ENCODE results near the gene MXD1.
A peak's percentile ranks its signal among the peaks of the same experiment; 100 is the strongest.
"Not testable (repeated sequence)": the region's sequence is repeated elsewhere in the genome, so short reads cannot be mapped to it uniquely, and the experiment has no call there.

The MXD1 gene

DNA sequence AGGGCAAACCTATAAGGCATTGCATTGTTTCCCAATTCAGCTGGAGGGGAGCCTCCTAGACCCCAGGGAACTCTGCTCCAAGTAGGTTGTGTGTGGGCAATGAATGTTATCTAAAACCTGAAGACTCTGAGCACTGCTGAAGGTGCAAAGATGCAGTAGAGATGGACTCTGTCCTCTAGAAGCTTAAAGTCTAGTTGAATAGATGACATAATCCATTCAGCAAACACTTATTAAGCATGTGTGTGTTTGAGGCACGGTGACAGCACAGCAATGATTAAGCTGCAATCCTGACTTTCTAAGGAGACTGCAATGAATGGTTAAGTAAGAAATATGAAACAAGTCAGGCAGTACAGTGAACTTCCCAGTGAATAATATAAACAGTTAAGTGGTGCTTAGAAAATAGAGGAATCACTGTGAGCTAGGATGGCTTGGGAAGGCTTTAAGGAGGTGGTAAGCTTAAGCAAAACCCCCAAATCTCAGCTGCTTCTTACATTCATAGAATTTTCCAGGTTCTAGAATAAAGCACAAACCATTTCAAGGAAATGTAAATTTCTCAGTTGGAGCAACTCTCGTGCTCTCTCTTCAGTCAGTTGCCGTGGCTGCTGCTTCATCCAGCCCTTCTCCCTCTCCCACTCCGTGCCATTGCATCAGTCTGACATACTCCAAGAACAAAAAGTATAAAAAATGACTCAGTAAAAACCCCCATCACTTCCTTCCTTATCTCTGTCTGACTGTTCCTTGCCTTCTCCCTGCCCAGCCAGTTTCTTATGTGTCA is 19.1 kb downstream of the MXD1 start:
- peak; percentile 90 for DNase-seq

DNA sequence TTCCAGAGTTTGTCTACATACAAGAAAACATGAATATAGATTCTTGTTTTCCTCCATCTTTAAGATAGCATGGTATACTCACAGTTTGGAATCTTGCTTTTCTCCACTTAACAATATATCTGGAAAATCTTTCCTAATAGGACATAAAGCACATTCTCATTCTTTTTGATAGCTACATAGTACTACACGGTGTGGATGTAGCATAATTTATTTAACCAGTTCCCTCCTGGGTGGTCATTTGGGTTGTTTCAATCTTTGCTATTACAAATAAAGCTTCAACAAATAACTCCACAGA is 19.7 kb downstream of the MXD1 start:
- no peak for DNase-seq

- no peak for DNase-seq
Observed at GRCh38 chr2:69935011-69935410, 20.1 kb downstream of the MXD1 start.

DNA sequence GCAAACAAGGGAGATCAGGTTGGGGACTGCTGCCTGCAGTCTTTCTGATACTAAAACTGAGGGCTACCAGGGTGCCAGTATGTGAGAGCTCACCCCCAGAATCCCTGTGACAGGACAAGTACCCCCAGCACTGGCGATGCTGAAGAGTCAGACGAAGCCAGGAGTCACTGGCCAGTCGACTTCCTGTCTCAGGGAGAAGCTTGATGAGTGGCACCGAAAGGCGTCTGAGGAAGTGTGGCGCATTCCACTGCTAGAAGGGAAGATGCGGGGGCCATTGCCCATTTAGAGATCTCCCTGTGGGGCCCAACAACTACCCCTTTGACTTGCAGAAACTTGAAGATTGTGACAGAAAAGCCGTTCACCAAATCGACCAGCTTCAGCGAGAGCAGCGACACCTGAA is 22.0 kb downstream of the MXD1 start:
- DNase-seq: peak; percentile 77

- DNase-seq: no peak
Observed at GRCh38 chr2:69937968-69938367, 23.1 kb downstream of the MXD1 start.

DNA sequence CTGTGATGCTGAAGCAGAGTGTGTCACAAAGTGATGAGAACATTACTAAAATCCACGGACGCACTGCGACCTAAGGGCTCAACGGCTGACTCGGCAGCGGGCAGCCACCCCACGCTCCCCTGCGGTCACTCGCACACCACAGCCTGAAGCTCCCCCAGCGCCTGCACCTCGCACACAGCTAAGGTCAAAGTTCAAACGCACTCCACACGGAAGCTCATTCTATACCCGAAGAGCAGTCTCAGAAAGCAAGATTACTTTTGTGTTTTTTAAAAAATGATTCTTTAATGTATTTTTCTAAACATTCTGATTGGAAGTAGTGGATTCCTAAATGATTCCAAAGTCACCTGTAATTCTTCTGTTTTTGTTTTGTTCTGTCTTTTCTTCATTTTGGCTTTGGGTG is 24.8 kb downstream of the MXD1 start:
- DNase-seq: no peak

DNA sequence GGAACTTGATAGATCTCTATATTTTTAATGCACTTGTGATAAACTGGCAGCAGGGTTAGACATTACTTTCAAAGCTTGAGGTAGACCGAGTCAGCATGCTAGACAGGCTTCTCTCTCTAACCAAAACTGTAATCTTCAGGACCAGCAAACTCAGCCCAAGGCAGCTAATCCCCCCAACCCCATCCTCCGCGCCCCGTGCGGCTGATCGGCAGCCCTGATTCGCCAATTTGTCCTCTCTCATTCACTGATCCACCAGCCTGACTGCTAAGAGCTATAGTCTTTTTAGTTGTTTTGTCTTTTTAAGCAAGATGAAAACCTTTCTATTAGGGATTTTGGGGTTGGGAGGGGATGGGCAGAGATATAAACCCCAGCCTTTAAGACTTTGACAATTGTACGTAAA is 25.8 kb downstream of the MXD1 start:
- DNase-seq: no peak

DNA sequence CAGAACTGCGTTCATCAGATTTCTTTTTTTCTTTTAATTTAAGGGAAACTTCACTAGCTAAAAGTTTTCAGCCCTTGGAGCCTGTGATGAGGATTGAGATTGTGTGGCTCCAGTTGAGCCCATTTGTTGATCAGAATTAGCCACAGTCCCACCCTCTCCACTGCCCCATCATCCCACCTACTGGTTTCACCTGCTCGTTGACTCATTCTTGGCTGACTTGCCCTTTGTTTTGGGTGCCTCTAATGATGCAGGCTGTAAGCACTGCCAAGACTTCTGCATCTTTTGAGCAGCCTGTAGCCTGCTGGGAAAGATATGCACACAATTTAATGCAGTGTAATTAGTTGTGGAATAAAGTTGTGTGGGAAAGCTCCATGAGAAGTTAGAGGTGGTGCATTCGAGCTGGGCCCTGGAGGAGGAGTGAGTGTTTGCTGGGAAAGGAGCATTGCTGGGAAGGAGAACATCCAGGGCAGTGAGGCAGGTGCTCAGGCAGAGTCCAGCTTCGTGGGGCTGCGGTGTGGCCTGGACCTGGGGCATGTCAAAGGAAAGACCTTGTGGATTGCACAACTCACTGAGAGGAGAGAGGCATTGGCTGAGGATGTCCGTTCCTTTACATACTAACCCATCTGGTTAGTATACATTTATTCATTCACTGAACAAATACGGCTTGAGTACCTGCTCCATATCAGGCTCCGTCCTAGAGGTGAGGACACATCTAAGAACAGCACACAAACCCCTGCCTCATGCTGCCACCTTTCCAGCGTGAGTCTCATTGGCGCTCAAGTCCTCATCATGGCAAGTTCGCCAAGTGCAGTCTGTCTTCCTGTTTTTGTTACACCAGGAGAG is 28.3 kb downstream of the MXD1 start:
- DNase-seq: no peak

- DNase-seq: no peak
Observed at GRCh38 chr2:69943843-69944525, 29.1 kb downstream of the MXD1 start.

- no peak for DNase-seq
Observed at GRCh38 chr2:69944756-69945155, 29.8 kb downstream of the MXD1 start.

GRCh38 chr2:69945441-69945840 is 30.5 kb downstream of the MXD1 start:
- DNase-seq: peak; percentile 13

GRCh38 chr2:69945941-69946340 is 31.0 kb downstream of the MXD1 start:
- DNase-seq: no peak

GRCh38 chr2:69946351-69947324 is 31.7 kb downstream of the MXD1 start:
- DNase-seq: peak; percentile 84

- no peak for DNase-seq
Observed at GRCh38 chr2:69947325-69947931, 32.5 kb downstream of the MXD1 start.

DNA sequence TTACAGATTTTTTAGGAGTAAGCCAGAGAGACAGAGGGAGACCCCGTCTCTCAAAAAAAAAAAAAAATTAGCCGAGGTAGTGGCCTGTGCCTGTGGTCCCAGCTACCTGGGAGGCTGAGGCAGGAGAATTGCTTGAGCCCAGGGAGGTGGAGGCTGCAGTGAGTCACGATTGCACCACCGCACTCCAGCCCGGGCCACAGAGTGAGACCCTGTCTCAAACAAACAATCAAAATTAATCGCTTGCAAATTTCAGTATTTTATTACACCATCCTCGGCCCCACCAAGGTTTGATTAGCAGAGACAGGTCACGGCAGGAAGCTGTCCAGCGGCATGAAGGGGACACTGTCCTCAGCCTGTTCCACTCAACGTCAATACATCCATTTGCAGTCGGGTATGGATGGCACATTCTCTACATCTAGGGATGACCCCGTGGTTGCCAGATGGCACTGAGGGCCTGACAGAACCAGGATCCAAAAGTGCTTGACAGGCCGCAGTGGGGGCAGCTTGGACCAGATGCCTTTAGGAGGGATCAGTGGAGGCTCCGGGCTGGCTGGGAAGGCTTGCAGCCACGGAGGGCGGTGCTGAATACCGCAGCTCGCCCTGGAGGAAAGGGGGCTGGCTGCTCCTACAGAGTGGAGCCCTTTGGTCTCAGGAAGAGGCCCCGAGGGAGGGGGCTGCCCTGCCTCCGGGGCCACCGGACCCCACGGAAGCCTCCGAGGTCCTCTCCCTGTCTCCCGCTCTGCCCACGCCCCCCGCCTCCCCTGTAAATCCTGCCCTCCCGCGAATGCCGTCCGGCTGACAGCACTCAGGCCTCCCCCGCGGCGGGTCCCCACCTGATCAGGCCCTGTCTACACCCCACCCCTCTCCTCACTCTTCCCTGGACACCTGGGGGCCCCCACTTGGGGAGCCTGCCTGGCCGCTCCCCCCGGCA is 33.4 kb downstream of the MXD1 start:
- no peak for DNase-seq

DNA sequence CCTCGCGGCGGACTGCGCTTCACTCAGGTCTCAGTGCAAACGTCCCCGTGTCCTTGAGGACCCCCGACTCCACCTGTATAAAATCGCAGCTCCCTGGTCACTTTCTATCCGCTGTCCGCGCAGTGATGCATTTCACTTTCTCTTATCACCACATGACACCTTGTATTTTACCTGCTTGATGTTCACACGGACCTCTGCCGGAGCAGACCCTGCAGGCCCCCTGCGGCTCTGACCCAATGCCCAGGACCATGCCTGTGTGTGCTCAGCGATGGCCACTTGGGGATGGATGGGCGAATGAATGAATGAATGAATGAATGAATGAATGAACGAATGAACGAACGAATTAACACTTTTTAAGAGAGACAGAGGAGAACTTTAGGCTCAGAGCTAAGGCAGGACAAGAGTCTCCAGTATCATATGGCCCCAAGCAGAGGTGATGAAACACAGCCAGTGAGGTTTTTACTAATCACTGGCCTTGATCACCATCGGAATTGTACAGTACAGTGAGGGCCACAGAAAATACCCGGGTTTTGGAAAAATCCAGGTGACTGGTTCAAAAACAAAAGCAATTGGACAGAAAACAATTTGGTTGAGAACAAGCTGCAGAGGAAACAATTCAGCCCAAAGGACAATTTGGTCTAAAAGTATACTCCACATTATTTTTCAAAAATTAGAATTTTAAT is 34.2 kb downstream of the MXD1 start:
- DNase-seq: no peak

DNA sequence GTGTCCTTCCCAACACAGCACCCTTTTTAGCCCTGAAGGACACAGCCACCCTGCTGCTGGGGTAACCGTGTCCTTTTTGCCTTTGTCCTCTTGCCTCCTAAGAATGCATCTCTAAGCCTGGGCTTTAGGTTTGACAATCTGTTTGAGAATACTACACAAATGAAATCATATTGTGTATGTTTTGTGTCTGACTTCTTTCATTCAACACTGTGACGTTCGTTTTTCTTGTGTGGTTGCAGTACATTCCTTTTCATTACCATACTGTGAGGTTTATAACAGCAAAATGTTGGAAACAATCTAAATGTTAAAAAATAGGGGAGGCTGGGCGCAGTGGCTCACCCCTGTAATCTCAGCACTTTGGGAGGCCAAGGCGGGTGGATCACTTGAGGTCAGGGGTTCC is 35.3 kb downstream of the MXD1 start:
- DNase-seq: peak; percentile 44

DNA sequence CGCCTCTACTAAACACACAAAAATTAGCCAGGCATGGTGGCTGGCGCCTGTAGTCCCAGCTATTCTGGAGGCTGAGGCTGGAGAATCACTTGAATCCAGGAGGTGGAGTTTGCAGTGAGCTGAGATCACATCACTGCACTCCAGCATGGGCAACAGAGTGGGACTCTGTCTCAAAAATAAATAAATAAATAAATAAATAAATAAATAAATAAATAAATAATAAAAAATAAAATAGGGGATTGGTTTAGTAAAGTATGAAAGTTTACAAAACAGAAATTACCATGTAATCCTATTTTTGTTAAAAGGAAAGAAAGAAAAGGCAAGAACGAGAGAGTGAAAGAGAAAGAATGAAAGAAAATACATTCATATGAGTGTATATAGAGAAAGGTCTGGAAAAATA is 35.8 kb downstream of the MXD1 start:
- DNase-seq: not testable (repeated sequence)

DNA sequence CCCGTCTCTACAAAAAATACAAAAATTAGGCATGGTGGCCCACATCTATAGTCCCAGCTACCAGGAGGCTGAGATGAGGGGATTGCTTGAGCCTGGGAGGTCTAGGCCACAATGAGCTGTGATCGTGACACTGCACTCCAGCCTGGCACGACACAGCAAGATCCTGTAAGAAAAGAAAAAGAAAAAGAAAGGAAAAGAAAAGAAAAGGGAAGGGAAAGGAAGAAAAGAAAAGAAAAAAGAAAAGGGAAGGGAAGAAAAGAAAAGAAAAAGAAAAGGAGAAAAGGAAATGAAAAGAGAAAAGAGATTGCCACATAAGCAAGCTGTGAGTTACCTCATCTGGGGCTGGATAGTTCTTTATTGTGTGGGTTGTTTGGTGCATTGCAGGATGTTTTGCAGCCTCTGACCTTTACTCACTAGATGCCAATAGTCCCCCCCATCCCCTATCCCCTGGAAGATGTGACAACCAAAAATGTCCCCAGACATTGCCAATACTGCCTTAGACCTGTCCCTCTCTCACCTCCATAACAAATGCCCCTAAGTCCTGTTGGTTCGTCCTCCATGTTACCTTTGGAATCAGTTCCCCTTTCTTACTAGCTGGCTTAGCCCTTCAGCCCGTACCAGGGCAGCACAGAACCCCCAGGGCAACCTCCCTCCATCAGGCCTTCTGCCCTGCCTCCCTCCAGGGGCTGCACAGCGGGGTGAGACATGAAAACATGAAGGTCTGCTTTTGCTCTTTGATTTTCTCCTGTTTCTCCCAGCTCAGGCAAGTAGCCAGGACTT is 37.6 kb downstream of the MXD1 start:
- no peak for DNase-seq

All from fibroblast of skin of back (primary cell).